A673 (cell line): ENCODE results near the gene EPN1. TPM values are rescaled to one million over a fixed set of nuclear protein-coding genes. Genes with fewer than 3 reads are reported as not detected.
A peak's percentile ranks its signal among the peaks of the same experiment; 100 is the strongest.

Experiments
- Bru-seq: library from RNA; stranded (reverse); fragments of 400-500 nt; gene quantifications from one replicate; lab custom pipeline; 2021; lab: Mats Ljungman, UMichigan
- BruChase-seq, 2 experiments: library from RNA; stranded (reverse); fragments of 400-500 nt; gene quantifications; one replicate each; lab custom pipeline; 2021; lab: Mats Ljungman, UMichigan
- BruUV-seq: library from RNA; stranded (reverse); fragments of 400-500 nt; replicated peaks from 2 replicates; lab custom pipeline; 2021; lab: Mats Ljungman, UMichigan
- CTCF ChIA-PET: fragments of 300-600 bp; sonication (Branson Sonifier 250); formaldehyde crosslinking; loops from one replicate; lab custom pipeline; 2022; ENCODE audit warnings: antibody characterized with exemption; lab: Charles Lee
- POLR2A ChIA-PET: fragments of 300-600 bp; sonication (Branson Sonifier 250); formaldehyde crosslinking; loops from one replicate; lab custom pipeline; 2022; ENCODE audit warnings: antibody characterized with exemption; ENCODE audit not compliant: low non-redundant PET; lab: Charles Lee
- DNase-seq: peaks from one replicate; pipeline ENCODE4 v3.0.0-alpha.2; 2015; ENCODE audit warnings: low spot score
- H3K27ac ChIP-seq: fragments of 200-600 bp; sonication (generic); 2 replicates; pipeline ENCODE4 v1.5.1; 2016; ENCODE audit warnings: mixed run types, low read depth, mild to moderate bottlenecking, mixed read lengths, antibody characterized with exemption, low read length; ENCODE audit not compliant: poor library complexity, severe bottlenecking
- H3K27me3 ChIP-seq: fragments of 200-600 bp; sonication (generic); replicated peaks from 2 replicates; pipeline ENCODE4 v1.6.1; 2017; ENCODE audit warnings: mixed run types, low read depth, mild to moderate bottlenecking, mixed read lengths, antibody characterized with exemption, low read length; ENCODE audit not compliant: insufficient read depth, poor library complexity
- H3K36me3 ChIP-seq: fragments of 200-600 bp; sonication (generic); 2 replicates; pipeline ENCODE4 v1.6.1; 2016; ENCODE audit warnings: mixed run types, mild to moderate bottlenecking, mixed read lengths, antibody characterized with exemption, low read length; ENCODE audit not compliant: insufficient read depth, poor library complexity, severe bottlenecking
- H3K4me1 ChIP-seq: fragments of 200-600 bp; sonication (generic); 2 replicates; pipeline ENCODE4 v1.6.1; 2017; ENCODE audit warnings: mixed run types, mild to moderate bottlenecking, mixed read lengths, antibody characterized with exemption, low read length; ENCODE audit not compliant: insufficient read depth, poor library complexity, severe bottlenecking
- H3K4me3 ChIP-seq: fragments of 200-600 bp; sonication (generic); 2 replicates; pipeline ENCODE4 v1.5.1; 2016; ENCODE audit warnings: low read depth, mixed run types, mild to moderate bottlenecking, mixed read lengths, low read length; ENCODE audit not compliant: poor library complexity, severe bottlenecking
- H3K9me3 ChIP-seq: fragments of 200-600 bp; sonication (generic); 2 replicates; pipeline ENCODE4 v1.6.1; 2016; ENCODE audit warnings: mixed run types, low read depth, mild to moderate bottlenecking, mixed read lengths, antibody characterized with exemption, low read length; ENCODE audit not compliant: poor library complexity, severe bottlenecking
- EZH2 ChIP-seq: fragments of 200-600 bp; sonication (generic); IDR thresholded peaks from 2 replicates; pipeline ENCODE4 v1.6.1; 2017; ENCODE audit warnings: borderline replicate concordance, low read depth, mild to moderate bottlenecking, mixed read lengths, antibody characterized with exemption, low read length; ENCODE audit not compliant: poor library complexity, severe bottlenecking
- intact Hi-C: fragments of 100-400 bp; cut with micrococcal nuclease; formaldehyde crosslinking; loops from one replicate; pipeline ENCODE4 v1.10.0; 2022; ENCODE audit not compliant: unreplicated experiment
- long read RNA-seq: library from polyadenylated mRNA; stranded (forward); transcript quantifications from one replicate; pipeline ENCODE4 v2.0.0, GENCODE V29; 2022
- total RNA-seq: library from RNA; stranded (reverse); gene quantifications from 2 replicates; pipeline ENCODE4 v1.2.3, GENCODE V29; 2021
- TF ChIP-seq, protein P1 (sequence below): fragments of 300-800, 200-600 bp; sonication (generic); conservative IDR thresholded peaks from 2 replicates; pipeline ENCODE4 v1.5.1; 2017; ENCODE audit warnings: low read depth, mild to moderate bottlenecking, antibody characterized with exemption, low read length, moderate library complexity, mixed read lengths

EPN1 gene
- total RNA-seq (178 and 186 TPM in 2 replicates), Bru-seq, nascent RNA (percentile 69 among the genes with signal in this experiment), BruChase-seq, experiment 1, labeled RNA remaining after a 2-hour chase (percentile 65 among the genes with signal in this experiment), BruChase-seq, experiment 2, labeled RNA remaining after a 6-hour chase (percentile 77 among the genes with signal in this experiment)
- long read RNA-seq, full-length matches to known transcripts, result 51 of 161 reads
- long read RNA-seq, partial matches to known transcripts, result 44 of 161 reads
- long read RNA-seq, other reads (novel, unspliced or antisense), result 66 of 161 reads

DNA sequence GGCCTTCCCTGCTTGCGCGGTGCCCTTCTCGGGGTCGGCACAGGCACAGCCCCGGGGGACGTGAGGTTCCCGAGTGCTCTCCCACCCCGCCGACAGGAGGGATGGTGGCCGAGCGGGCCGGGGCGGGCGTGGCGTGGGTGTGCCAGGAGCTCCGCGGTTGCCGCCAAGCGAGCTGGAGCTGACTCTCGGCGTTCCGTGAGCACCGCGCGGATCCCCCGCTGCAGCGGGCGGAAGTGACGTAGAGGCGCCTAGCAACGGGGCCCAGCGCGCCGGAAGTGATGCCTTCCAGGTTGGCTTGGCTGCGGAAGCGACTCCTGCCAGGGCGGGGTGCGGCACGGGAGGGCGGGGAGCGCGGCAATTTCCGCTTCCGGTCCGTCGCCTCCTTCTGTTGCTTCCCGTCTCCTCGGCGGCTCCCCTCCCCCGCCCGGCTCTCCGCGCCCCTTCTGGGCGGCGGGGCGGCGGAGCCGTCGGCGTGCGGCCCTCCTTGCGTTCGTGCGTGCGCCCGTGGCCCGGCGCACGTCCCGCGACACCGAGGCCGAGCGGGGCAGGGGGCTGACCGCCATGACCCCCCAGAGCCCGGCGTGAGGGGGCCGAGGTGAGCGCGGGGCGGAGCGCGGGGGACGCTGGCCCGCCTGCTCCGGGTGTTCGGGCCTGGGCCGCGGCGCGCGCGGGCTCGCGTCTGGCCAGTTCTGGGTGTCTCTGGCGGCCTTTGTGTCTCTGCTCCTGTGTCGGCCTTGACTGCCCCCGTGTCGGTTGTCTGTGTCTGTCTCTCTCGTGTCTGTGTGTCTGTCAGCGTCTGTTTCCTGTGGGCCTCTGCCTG lies at the start of gene EPN1:
Gene EPN1, plus strand, starts transcription at position 386 of the 820 bp plus-strand sequence. CDS start 3,402 bp downstream, outside the sequence.
- peak; percentile 99 for DNase-seq
- Histone ChIP-seq H3K27me3 (no peaks in the 10 kb centered on the region), H3K9me3 (no peaks in the 10 kb centered on the region), H3K27ac (peak within 1 kb of the TSS; percentile 92), H3K4me1 (peaks cover 51% of the 10 kb centered on the region), H3K36me3 (peaks cover 36% of the 10 kb centered on the region), H3K4me3 (peak within 1 kb of the TSS; percentile 94)
- intact Hi-C loops, result loop anchor here (10.0 kb wide), 1 partner anchor 640 kb away; the partner anchor contains the start of gene ZSCAN5A
- TF ChIP-seq, protein P1, sequence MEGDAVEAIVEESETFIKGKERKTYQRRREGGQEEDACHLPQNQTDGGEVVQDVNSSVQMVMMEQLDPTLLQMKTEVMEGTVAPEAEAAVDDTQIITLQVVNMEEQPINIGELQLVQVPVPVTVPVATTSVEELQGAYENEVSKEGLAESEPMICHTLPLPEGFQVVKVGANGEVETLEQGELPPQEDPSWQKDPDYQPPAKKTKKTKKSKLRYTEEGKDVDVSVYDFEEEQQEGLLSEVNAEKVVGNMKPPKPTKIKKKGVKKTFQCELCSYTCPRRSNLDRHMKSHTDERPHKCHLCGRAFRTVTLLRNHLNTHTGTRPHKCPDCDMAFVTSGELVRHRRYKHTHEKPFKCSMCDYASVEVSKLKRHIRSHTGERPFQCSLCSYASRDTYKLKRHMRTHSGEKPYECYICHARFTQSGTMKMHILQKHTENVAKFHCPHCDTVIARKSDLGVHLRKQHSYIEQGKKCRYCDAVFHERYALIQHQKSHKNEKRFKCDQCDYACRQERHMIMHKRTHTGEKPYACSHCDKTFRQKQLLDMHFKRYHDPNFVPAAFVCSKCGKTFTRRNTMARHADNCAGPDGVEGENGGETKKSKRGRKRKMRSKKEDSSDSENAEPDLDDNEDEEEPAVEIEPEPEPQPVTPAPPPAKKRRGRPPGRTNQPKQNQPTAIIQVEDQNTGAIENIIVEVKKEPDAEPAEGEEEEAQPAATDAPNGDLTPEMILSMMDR, result no peak
- no peak for TF ChIP-seq EZH2
- ChIA-PET POLR2A (no interaction called here), CTCF (no interaction called here)
- BruUV-seq, result no TSS peak

DNA sequence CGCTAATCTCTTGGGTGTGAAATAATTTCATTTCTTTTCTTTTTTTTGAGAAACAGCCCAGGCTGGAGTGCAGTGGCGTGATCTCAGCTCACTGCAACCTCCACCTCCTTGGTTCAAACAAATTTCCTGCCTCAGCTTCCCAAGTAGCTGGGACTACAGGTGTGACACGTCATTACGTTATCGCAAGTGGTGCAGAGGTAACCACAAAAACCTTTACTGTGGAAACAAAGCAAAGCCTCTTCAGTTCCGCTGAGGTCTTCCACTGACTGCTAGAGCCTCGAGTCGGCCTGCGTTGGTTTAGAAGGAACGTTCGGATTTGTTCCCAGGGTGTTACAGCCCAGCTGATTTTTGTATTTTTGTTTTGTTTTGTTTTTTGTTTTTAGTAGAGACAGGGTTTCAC lies 48.7 kb upstream of the EPN1 start:
- H3K27me3 ChIP-seq, result no peaks in the 10 kb centered on the region
- no peaks in the 10 kb centered on the region for H3K9me3 ChIP-seq
- peaks cover 5% of the 10 kb centered on the region for H3K4me1 ChIP-seq
- H3K27ac ChIP-seq, result no peak overlapping the region
- ChIA-PET POLR2A (no interaction called here), CTCF (no interaction called here)
- DNase-seq, result no peak
- no peak overlapping the region for H3K4me3 ChIP-seq
- H3K36me3 ChIP-seq, result no peaks in the 10 kb centered on the region
- intact Hi-C loops, result no loop called here
- BruUV-seq, result no TSS peak
- no peak for TF ChIP-seq EZH2
- TF ChIP-seq, protein P1, result no peak

DNA sequence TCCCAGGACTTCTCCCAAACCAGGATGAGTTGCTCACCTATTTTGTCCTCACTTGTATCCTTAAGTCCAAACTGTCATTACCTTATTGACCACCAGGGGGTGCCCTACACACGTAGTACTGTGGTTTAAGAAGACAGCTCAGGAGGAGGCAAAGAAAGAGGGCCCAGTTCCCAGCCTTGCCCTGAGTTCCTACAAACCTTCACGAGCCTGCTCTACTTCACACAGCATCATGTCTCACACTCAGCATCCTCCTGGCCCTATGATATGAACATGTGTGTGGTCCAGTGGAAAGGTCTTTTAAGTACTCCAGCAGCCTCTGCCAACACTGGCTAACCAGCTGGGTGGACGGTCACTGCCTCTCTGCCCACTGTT lies 42.6 kb upstream of the EPN1 start:
- Histone ChIP-seq H3K9me3 (no peaks in the 10 kb centered on the region), H3K27me3 (no peaks in the 10 kb centered on the region), H3K27ac (no peak overlapping the region), H3K36me3 (no peaks in the 10 kb centered on the region), H3K4me1 (peaks cover 14% of the 10 kb centered on the region), H3K4me3 (no peak overlapping the region)
- BruUV-seq, result no TSS peak
- ChIA-PET CTCF (interaction anchor here (0.5 to 2.2 kb wide), 14 partner anchors 8 to 491 kb away, joined by 3 to 21 read pairs (median 5); partner anchors contain the start of genes FIZ1, U2AF2, ZNF628 and ZNF784), POLR2A (interaction anchor here (0.6 kb wide), 1 partner anchor 28 kb away, joined by 6 read pairs; no protein-coding TSS in a partner anchor)
- TF ChIP-seq, protein P1, result peak; percentile 80
- no peak for TF ChIP-seq EZH2
- peak; percentile 94 for DNase-seq
- intact Hi-C loops, result loop anchor here (2.0 to 5.0 kb wide), 2 partner anchors 176 to 490 kb away; no protein-coding TSS in a partner anchor
